ENCODE measurements around the gene TRIP10.
"Not testable (repeated sequence)": the region's sequence is repeated elsewhere in the genome, so short reads cannot be mapped to it uniquely, and the experiment has no call there.

Gene TRIP10

GRCh38 chr19:6771648-6772027 lies 32.2 kb downstream of the TRIP10 start:
- not testable (repeated sequence) for DNase-seq

GRCh38 chr19:6772028-6772865 lies 32.8 kb downstream of the TRIP10 start, which contains the start of gene VAV1:
Gene VAV1 (plus strand): TSS chr19:6772708. CDS start chr19:6772808, 100 bp downstream.
- no peak for DNase-seq

DNA sequence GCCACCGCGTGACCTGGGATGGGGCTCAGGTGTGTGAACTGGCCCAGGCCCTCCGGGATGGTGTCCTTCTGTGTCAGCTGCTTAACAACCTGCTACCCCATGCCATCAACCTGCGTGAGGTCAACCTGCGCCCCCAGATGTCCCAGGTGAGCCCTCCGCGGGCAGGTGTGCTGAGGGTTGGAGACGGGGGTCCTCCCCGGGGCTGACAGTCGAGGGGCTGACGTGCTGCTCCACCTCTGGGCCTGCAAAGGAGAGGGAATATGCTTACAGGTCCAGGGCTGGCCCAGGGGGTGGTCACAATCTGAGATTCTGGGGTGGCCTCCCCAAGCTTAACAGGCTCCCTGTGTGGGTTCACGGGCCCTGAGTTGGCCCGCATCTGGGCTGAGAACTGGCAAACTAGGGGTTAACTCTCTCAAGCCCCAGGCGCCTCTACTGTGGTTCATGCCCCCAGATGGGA lies 33.4 kb downstream of the TRIP10 start:
- no peak for DNase-seq

GRCh38 chr19:6773323-6773931 lies 33.9 kb downstream of the TRIP10 start:
- no peak for DNase-seq

DNA sequence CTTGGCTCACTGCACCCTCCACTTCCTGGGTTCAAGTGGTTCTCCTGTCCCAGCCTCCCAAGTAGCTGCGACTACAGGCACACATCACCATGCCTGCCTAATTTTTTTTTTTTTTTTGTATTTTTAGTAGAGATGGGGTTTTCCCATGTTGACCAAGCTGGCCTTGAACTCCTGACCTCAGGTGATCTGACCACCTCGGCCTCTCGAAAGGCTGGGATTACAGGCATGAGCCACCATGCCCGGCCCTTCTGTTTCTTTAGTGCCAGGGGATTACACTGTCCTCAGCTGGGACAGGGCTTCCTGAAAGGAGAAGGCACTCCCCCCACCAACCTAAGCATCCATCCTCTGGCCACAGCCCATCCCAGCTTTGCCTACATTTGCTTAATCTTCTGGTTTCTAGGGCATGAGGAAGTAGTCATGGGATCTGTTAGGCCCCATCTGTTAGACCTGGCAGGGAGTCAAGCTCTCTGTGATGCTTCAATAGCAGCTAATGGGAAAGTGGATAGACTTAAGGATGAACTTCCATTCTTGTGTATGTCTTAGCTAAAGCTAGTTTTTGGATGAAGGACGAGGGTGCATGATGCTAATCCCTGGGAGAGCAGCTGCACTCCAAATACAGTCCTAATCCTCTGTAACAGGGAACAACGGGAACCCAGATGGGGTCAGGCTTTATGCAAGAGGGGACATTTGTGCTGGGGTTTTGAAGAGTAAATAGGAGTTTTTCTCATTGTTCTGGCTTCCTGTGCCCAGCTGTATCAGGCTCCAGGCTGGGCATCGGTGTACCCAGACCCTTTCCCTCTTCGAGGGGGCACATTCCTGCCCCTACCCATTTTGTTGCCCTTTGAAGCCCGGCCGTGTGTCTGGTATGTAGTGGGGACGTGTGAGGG lies 35.6 kb downstream of the TRIP10 start:
- no peak for DNase-seq

DNA sequence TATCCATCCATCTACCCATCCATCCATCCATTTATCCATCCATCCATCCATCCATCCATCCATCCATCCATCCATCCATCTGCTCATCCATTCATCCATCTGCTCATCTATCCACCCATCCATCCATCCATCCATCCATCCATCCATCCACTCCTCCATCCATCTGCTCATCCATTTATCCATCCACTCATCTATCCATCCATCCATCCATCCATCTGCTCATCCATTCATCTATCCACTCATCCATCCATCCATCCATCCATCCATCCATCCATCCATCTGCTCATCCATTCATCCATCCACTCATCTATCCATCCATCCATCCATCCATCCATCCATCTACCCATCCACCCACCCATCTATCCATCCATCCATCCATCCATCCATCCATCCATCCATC lies 36.6 kb downstream of the TRIP10 start:
- DNase-seq: not testable (repeated sequence)

DNA sequence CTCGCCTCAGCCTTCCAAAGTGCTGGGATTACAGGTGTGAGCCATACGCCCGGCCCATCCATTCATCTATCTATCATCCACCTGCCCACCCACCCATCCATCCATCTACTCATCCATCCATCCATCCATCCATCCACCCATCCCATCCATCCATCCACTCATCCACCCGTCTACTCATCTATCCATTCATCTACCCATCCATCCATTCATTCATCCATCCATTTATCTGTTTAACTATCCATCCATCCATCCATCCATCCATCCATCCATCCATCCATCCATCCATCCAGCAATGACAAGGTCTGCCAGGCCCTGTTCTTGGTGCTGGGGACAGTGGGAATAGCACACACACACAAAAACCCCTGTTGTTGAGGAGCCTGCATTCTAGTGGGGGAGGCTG lies 37.5 kb downstream of the TRIP10 start:
- no peak for DNase-seq

DNA sequence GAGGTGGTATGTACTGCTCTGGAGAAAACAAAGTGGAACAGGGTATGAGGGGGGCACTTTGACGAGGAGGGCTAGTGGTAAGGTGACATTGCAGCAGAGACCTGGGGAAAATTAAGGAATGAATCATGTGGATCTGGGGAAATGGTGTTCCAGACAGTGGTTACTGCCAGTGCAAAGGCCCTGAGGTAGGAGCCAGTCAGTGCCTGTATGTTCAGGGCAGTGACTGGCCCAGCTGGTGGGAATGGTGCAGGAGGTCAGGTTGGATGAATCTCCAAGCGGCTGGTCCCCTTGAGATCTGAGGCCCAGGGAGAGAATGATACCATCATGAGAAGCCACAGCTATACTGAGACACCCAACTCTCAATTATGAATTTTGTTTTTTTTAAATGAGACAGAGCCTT lies 38.0 kb downstream of the TRIP10 start:
- DNase-seq: no peak

GRCh38 chr19:6778386-6778785 lies 38.9 kb downstream of the TRIP10 start:
- DNase-seq: no peak

DNA sequence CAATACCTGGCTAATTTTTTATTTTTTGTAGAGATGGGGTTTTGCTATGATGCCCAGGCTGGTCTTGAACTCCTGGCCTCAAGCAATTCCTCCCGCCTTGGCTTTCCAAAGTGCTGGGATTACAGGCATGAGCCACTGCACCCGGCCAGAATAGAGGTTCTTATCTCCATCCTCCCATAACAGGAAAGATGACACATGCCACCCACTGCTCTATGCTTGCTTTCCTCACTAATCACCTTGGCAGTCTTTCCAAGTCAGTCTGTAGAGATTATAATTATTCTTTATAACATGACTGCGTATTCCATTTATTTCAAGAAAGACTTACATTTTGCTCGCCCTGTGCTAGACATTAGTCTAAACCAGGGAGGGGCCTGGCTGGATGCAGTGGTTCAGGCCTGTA lies 39.7 kb downstream of the TRIP10 start:
- DNase-seq: no peak

GRCh38 chr19:6787393-6787792 lies 47.9 kb downstream of the TRIP10 start:
- DNase-seq: no peak

DNA sequence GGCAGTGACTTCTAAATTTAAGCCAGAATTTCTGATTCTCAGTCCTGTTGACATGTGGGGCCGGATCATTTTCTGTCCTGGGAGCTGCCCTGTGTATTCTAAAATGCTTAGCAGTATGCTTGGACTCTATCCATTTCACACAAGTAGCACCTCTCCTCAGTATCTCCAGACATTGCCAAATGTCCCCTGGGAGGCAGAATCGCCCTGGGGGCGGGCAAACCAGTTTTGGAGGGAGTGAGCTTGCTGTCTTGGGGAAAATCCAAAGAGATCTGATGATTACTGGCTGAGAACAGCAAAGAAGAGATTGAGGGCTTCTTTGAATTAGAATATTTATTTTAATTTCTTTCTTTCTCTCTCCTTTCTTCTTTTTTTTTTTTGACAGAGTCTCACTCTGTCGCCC lies 49.4 kb downstream of the TRIP10 start:
- DNase-seq: no peak

GRCh38 chr19:6790194-6791128 lies 51.0 kb downstream of the TRIP10 start:
- DNase-seq: no peak

DNA sequence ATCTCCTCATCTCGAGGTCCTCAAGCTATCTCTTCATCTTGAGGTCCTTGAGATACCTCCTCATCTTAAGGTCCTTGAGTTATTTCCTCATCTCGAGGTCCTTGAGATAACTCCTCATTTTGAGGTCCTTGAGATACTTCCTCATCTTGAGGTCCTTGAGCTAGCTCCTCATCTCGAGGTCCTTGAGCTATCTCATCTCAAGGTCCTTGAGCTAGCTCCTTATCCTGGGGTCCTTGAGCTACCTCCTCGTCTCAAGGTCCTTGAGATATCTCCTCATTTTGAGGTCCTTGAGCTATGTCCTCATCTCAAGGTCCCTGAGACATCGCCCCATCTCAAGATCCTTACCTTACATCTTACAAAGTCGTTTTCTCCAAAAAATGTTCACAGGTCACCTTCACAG lies 51.8 kb downstream of the TRIP10 start:
- DNase-seq: no peak

DNA sequence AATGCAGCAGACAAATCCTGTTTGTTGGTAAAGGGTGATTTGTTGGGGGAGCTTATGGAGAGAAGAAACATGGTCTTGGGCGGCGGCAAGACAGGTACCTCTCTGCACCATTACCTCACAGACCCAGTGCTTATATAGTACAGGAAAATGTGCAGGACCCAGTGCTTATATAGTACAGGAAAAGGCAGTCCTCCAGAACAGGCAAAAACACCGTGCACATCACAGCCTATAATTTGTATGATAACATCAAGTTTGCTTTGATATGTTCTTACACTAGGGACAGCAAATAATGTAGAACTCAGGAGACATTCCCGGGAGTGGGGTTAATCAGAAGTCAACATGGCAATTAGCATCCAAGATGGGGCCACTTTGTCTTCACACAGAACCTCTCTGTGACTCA lies 53.9 kb downstream of the TRIP10 start:
- no peak for DNase-seq

GRCh38 chr19:6793973-6794372 lies 54.5 kb downstream of the TRIP10 start:
- DNase-seq: no peak

- no peak for DNase-seq
Observed at GRCh38 chr19:6794686-6795431, 55.4 kb downstream of the TRIP10 start.

- DNase-seq: no peak
Observed at GRCh38 chr19:6796278-6796677, 56.8 kb downstream of the TRIP10 start.

- no peak for DNase-seq
Observed at GRCh38 chr19:6797646-6798045, 58.2 kb downstream of the TRIP10 start.

DNA sequence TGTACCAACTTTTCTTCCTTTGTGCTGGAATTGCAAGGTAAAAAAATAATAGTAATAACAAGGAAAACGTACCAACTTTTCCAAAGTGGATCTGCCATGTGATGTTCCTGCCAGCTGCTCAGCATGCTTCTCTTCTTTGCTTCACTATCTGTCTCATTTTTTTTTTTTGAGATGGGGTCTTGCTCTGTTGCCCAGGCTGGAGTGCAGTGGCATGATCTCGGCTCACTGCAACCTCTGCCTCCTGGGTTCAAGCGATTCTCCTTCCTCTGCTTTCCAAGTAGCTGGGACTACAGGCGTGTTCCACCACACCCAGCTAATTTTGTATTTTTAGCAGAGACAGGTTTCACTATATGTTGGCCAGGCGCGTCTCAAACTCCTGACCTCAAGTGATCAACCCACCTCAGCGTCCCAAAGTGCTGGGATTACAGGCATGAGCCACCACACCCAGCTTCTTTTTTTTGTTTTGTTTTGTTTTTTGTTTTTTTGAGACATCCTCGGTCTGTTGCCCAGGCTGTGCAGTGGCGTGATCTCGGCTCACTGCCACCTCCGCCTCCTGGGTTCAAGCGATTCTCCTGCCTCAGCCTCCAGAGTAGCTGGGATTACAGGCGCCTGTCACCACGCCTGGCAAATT lies 60.8 kb downstream of the TRIP10 start:
- DNase-seq: not testable (repeated sequence)

- DNase-seq: no peak
Observed at GRCh38 chr19:6800991-6801484, 61.6 kb downstream of the TRIP10 start.

Data from left hindlimb (tissue), 1 donor.